ENCODE data around the gene B3GALNT2. TPM values are rescaled to one million over a fixed set of nuclear protein-coding genes. Genes with fewer than 3 reads are reported as not detected.

Gene B3GALNT2
- polyA plus RNA-seq, 2 donors = 3.7 to 7.0 TPM

DNA sequence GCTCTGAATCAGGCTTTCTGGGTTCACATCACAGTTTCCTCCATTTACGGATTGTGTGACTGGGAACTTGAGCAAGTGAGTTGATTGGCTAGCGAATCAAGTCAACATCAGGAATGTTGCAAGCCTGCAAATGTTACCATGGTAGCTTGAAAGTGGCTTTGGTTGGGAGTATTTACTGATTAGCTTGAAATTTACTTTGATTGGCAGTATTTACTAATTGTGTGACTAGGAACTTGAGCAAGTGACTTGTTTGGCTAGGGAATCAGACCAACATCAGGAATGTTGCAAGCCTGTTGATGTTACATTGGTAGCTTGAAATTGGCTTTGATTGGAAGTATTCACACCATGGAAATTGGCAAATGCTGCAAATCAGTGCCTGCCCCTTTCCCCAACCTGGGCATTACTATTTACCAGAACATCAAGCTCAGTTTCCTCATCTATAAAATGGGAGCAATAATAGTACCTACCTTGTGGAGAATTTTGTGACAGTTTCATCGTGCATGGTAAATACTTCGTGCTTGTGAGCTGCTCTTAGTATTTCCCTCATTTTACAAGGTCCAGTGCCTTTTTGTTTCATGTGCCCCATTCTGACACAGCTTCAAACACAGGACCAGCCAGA, 23.1 kb upstream of the B3GALNT2 start:
- WGBS, 2 donors = 86 to 91% methylated on average over 4 of the region's 4 CpGs
- Histone ChIP-seq H3K4me3 (ENCODE audit: low read depth in 1 of 2, low read length in 2 of 2) (no peak overlapping the region), H3K27ac (ENCODE audit: low read depth in 2 of 2, low read length in 1 of 2) (no peak overlapping the region)

DNA sequence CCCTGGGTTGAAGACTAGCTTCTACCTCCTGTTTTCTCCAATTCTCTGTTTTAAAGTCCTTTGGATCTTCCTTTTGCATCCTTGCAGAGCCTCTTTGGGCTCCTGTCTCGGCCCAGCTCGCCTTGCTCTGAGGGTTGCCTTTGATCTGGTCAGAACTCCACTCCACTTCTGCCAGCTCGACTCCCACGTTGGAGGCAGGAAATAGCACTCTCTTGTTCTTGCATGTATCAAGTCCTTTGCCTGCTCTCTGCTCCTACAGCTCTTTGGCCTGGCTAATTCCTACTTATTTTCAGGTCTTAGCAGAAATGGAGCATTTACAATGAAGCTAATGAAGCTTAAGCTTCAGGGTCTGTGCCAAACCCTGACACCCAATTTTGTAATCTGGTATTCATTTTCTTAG, 21.1 kb upstream of the B3GALNT2 start:
- H3K4me3 ChIP-seq (ENCODE audit: low read depth in 1 of 2, low read length in 2 of 2) = no peak overlapping the region
- H3K4me1 ChIP-seq (ENCODE audit: control insufficient read depth in 2 of 2, insufficient read depth in 2 of 2, low read length in 1 of 2) = no peaks in the 10 kb centered on the region
- WGBS, 2 donors = 35 to 53% methylated on average over 4 of the region's 4 CpGs
- no peaks in the 10 kb centered on the region for H3K27me3 ChIP-seq (ENCODE audit: control insufficient read depth in 1 of 2, insufficient read depth in 2 of 2, low read length in 2 of 2)
- no peak overlapping the region for H3K27ac ChIP-seq (ENCODE audit: low read depth in 2 of 2, low read length in 1 of 2)
- H3K9me3 ChIP-seq (ENCODE audit: control insufficient read depth in 2 of 2, insufficient read depth in 1 of 2, low read depth in 1 of 2, low read length in 1 of 2) = no peaks in the 10 kb centered on the region
- H3K36me3 ChIP-seq (ENCODE audit: control insufficient read depth in 2 of 2, insufficient read depth in 2 of 2, low read length in 1 of 2) = no peaks in the 10 kb centered on the region

More for the DNA sequence above, 23.1 kb upstream of the B3GALNT2 start:
- Histone ChIP-seq H3K36me3 (ENCODE audit: control insufficient read depth in 2 of 2, insufficient read depth in 2 of 2, low read length in 1 of 2) (no peaks in the 10 kb centered on the region), H3K9me3 (ENCODE audit: control insufficient read depth in 2 of 2, insufficient read depth in 1 of 2, low read depth in 1 of 2, low read length in 1 of 2) (no peaks in the 10 kb centered on the region), H3K27me3 (ENCODE audit: control insufficient read depth in 1 of 2, insufficient read depth in 2 of 2, low read length in 2 of 2) (peaks cover 0 to 4% of the 10 kb centered on the region in 2 donors), H3K4me1 (ENCODE audit: control insufficient read depth in 2 of 2, insufficient read depth in 2 of 2, low read length in 1 of 2) (no peaks in the 10 kb centered on the region)

DNA sequence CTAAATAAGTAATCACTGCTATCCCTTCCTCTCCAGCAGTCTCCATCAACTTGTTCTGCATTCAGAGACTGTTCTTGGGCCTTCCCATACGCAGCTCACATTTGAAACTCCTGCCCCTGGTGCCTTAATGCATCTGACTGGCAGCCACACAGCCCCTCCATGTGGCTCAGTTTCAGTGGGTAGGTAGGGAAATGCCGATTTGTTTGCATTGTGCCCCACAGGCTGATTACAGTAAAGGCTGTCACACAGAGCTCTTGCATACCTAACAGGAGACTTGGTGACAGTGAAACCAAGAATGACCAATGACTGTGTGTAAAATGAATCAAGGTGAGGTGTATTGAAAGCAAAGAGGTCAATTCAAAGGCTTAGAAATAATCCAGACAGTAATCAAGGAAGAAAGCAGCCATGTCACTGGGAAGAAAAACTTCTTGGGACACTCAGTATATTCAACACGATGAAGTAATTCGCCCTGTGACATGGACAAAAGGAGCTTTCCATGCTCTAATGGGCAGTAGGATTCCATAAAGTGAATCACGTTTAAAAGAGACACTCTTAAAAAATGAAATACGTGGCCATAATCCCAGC, 12.7 kb upstream of the B3GALNT2 start:
- 71 to 76% methylated on average over 6 of the region's 6 CpGs for WGBS, 2 donors
- H3K4me1 ChIP-seq (ENCODE audit: control insufficient read depth in 2 of 2, insufficient read depth in 2 of 2, low read length in 1 of 2) = no peaks in the 10 kb centered on the region
- no peak overlapping the region for H3K27ac ChIP-seq (ENCODE audit: low read depth in 2 of 2, low read length in 1 of 2)

DNA sequence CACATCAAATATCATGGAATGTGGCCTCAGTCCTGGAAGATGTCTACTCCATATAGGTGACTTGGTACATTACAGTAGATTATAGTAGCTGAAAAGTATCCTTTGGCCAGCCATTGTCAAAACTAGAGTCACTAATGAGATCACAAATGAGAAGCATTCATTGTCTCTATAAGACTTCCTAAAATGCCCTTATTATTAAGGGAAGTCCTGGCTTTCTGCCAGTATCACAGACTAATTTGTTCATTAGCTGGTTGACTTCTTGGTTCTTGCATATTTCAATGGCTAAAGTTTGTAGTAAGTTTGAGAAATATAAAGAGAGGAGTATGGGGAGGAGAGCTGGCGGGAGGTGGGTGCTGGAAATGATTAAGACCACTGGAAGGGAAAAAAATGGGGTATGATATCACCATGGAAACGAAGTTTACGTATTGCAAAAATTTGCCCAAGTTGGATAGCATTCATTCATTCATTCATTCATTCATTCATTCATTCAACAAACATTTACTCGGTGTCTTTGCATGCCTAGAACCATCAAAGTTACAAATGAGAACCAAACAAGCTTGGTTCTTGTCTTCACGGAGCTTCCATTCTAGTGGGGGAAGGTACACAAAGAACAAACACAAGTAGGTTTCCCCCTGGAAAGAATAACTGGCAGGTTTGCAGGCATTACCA, 11.7 kb upstream of the B3GALNT2 start:
- Histone ChIP-seq H3K4me3 (ENCODE audit: low read depth in 1 of 2, low read length in 2 of 2) (no peak overlapping the region), H3K27ac (ENCODE audit: low read depth in 2 of 2, low read length in 1 of 2) (no peak overlapping the region), H3K4me1 (ENCODE audit: control insufficient read depth in 2 of 2, insufficient read depth in 2 of 2, low read length in 1 of 2) (peaks cover 0 to 2% of the 10 kb centered on the region in 2 donors), H3K9me3 (ENCODE audit: control insufficient read depth in 2 of 2, insufficient read depth in 1 of 2, low read depth in 1 of 2, low read length in 1 of 2) (no peaks in the 10 kb centered on the region), H3K27me3 (ENCODE audit: control insufficient read depth in 1 of 2, insufficient read depth in 2 of 2, low read length in 2 of 2) (no peaks in the 10 kb centered on the region), H3K36me3 (ENCODE audit: control insufficient read depth in 2 of 2, insufficient read depth in 2 of 2, low read length in 1 of 2) (no peaks in the 10 kb centered on the region)
- WGBS, 2 donors = 90 to 96% methylated on average over 5 of the region's 5 CpGs

More for the DNA sequence above, 12.7 kb upstream of the B3GALNT2 start:
- Histone ChIP-seq H3K9me3 (ENCODE audit: control insufficient read depth in 2 of 2, insufficient read depth in 1 of 2, low read depth in 1 of 2, low read length in 1 of 2) (no peaks in the 10 kb centered on the region), H3K27me3 (ENCODE audit: control insufficient read depth in 1 of 2, insufficient read depth in 2 of 2, low read length in 2 of 2) (no peaks in the 10 kb centered on the region), H3K36me3 (ENCODE audit: control insufficient read depth in 2 of 2, insufficient read depth in 2 of 2, low read length in 1 of 2) (no peaks in the 10 kb centered on the region), H3K4me3 (ENCODE audit: low read depth in 1 of 2, low read length in 2 of 2) (no peak overlapping the region)

DNA sequence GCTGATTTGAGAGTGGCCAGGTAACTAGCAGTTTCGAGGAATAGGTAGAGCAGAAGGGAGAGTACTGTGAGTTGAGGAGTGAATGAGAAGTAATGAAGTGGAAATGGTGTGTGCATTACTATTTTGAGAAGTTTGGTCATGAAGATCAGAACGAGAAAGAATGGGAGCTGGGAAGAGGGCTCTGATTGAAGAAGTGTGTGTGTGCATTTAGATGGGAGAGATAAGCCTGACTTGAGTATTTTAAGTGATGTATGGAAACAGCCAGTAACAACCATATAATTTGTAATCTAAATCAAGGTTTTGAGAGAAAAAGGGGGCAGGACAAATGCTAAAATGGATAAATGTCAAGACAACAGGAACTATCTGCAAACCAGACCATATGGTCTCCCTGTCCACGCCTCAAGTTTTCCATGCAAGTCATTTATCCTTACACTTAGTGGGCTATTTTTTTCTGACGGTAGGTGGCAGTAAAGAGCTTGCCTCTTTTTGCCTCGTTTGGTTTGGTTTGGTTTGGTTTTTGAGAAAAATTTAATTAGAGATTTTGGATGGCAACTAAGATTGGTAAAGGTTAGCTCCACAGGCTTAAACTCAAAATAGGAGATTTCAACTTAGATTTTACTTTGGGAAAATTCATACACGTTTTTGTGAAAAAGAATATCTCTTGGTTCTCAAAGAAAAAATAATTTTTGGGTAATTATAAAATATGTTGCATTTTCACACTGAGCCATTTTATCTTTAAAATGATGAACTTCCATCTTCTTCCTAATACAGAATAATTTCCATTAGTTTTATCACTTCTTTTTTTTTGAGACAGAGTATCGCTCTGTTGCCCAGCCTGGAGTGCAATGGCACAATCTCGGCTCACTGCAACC, 9.5 kb upstream of the B3GALNT2 start:
- Histone ChIP-seq H3K36me3 (ENCODE audit: control insufficient read depth in 2 of 2, insufficient read depth in 2 of 2, low read length in 1 of 2) (no peaks in the 10 kb centered on the region), H3K4me3 (ENCODE audit: low read depth in 1 of 2, low read length in 2 of 2) (no peak overlapping the region), H3K9me3 (ENCODE audit: control insufficient read depth in 2 of 2, insufficient read depth in 1 of 2, low read depth in 1 of 2, low read length in 1 of 2) (no peaks in the 10 kb centered on the region), H3K4me1 (ENCODE audit: control insufficient read depth in 2 of 2, insufficient read depth in 2 of 2, low read length in 1 of 2) (peaks cover 0 to 2% of the 10 kb centered on the region in 2 donors), H3K27me3 (ENCODE audit: control insufficient read depth in 1 of 2, insufficient read depth in 2 of 2, low read length in 2 of 2) (no peaks in the 10 kb centered on the region), H3K27ac (ENCODE audit: low read depth in 2 of 2, low read length in 1 of 2) (no peak overlapping the region)
- 39 to 40% methylated on average over 8 of the region's 8 CpGs for WGBS, 2 donors

DNA sequence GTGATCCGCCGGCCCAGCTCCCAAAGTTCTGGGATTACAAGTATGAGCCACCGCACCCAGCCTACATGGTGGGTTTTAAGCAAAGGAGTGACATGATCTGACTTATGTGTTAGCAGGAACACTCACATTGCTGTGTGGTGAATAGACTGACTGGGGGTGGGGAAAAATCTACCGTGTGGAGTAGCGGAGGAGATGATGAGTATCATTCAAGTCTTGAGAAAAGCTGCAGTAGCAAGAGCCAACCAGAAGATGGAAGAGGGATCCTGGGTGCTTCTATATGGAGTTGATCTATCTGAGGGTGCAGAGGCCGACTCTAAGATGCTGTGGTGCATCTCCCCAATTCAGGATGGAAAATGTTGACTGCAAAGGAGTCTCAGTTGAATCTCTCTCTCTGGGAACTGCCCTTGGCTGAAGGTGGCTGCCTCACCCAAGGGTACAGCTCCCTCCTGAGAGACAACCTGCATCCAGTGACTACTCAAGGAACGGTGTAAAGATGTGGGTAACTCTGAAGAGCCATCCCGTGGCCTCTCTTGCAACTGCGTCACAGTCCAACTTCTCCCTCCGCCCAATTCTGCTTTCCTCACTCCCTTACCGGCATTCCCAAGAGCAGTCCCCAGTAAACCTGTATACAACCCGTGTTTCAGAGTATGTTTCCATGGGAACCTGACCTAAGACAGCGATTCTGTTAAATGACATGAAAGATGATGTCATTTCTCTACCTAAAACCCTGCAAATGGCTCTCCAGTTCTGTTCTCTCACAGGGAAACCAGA, 7.4 kb upstream of the B3GALNT2 start:
- no peak overlapping the region for H3K4me3 ChIP-seq (ENCODE audit: low read depth in 1 of 2, low read length in 2 of 2)
- no peaks in the 10 kb centered on the region for H3K36me3 ChIP-seq (ENCODE audit: control insufficient read depth in 2 of 2, insufficient read depth in 2 of 2, low read length in 1 of 2)
- H3K9me3 ChIP-seq (ENCODE audit: control insufficient read depth in 2 of 2, insufficient read depth in 1 of 2, low read depth in 1 of 2, low read length in 1 of 2) = no peaks in the 10 kb centered on the region
- WGBS, 2 donors = 69 to 71% methylated on average over 13 of the region's 13 CpGs
- no peaks in the 10 kb centered on the region for H3K27me3 ChIP-seq (ENCODE audit: control insufficient read depth in 1 of 2, insufficient read depth in 2 of 2, low read length in 2 of 2)
- no peak overlapping the region for H3K27ac ChIP-seq (ENCODE audit: low read depth in 2 of 2, low read length in 1 of 2)
- H3K4me1 ChIP-seq (ENCODE audit: control insufficient read depth in 2 of 2, insufficient read depth in 2 of 2, low read length in 1 of 2) = peaks cover 0 to 2% of the 10 kb centered on the region in 2 donors

DNA sequence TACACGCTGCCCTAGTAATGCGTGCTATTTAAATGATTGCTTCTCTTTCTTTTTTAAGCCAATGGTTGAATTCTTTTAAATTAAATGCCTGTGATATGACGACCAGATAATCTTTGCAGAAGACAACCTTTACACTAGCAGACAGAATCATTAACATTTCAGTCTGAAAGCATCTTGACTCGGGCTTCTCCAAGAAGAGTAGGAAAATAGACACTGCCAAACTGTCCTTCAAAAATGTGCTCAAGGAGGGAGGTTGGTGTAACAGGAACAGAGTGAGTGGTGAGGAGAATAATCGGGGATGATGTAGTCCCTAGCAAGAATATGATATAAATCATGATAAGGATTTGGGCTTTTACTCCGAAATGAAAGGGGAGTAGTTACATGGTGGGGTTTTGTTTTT, 6.6 kb upstream of the B3GALNT2 start:
- WGBS, 2 donors = 76% methylated on average over 6 of the region's 6 CpGs
- no peaks in the 10 kb centered on the region for H3K27me3 ChIP-seq (ENCODE audit: control insufficient read depth in 1 of 2, insufficient read depth in 2 of 2, low read length in 2 of 2)

DNA sequence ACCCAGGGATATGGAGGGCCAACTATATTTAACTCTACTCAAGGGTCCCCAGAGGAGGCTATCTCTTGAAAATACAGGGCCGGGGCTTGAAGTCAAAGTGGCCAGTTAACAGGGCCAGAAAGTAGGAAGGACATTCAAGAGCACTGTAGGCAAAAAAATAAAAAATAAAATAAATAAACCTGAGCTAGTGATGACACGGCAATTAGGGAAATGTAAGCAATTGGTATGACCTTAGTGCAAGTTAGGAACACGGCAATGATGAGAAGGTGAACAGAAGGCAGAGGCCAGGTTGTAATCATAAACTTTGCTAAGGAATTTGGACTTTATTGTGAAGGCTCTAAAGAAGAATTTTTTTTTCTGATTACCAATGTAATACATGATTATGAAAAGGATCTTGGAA, 3.4 kb upstream of the B3GALNT2 start:
- Histone ChIP-seq H3K4me1 (ENCODE audit: control insufficient read depth in 2 of 2, insufficient read depth in 2 of 2, low read length in 1 of 2) (peaks cover 0 to 2% of the 10 kb centered on the region in 2 donors), H3K27ac (ENCODE audit: low read depth in 2 of 2, low read length in 1 of 2) (no peak overlapping the region), H3K36me3 (ENCODE audit: control insufficient read depth in 2 of 2, insufficient read depth in 2 of 2, low read length in 1 of 2) (no peaks in the 10 kb centered on the region), H3K9me3 (ENCODE audit: control insufficient read depth in 2 of 2, insufficient read depth in 1 of 2, low read depth in 1 of 2, low read length in 1 of 2) (no peaks in the 10 kb centered on the region), H3K27me3 (ENCODE audit: control insufficient read depth in 1 of 2, insufficient read depth in 2 of 2, low read length in 2 of 2) (no peaks in the 10 kb centered on the region), H3K4me3 (ENCODE audit: low read depth in 1 of 2, low read length in 2 of 2) (no peak overlapping the region)
- WGBS, 2 donors = 79 to 84% methylated on average over 3 of the region's 3 CpGs

More for the DNA sequence above, 6.6 kb upstream of the B3GALNT2 start:
- Histone ChIP-seq H3K4me3 (ENCODE audit: low read depth in 1 of 2, low read length in 2 of 2) (no peak overlapping the region), H3K36me3 (ENCODE audit: control insufficient read depth in 2 of 2, insufficient read depth in 2 of 2, low read length in 1 of 2) (no peaks in the 10 kb centered on the region), H3K4me1 (ENCODE audit: control insufficient read depth in 2 of 2, insufficient read depth in 2 of 2, low read length in 1 of 2) (peaks cover 0 to 2% of the 10 kb centered on the region in 2 donors), H3K9me3 (ENCODE audit: control insufficient read depth in 2 of 2, insufficient read depth in 1 of 2, low read depth in 1 of 2, low read length in 1 of 2) (no peaks in the 10 kb centered on the region), H3K27ac (ENCODE audit: low read depth in 2 of 2, low read length in 1 of 2) (no peak overlapping the region)
